Fibroblast of the aortic adventitia (primary cell): ENCODE measurements around the gene CTDSP2. TPM values are rescaled to one million over a fixed set of nuclear protein-coding genes. Genes with fewer than 3 reads are reported as not detected.
A peak's percentile ranks its signal among the peaks of the same experiment; 100 is the strongest.

ENCODE experiments used
- DNase-seq: peaks from one replicate; pipeline ENCODE4 v3.0.0-alpha.2; 2010; ENCODE audit warnings: low read depth
- H3K4me3 ChIP-seq: 2 replicates; pipeline ENCODE4 v1.5.1; 2011; ENCODE audit warnings: low read depth, mild to moderate bottlenecking, control low read depth, low read length, moderate library complexity
- total RNA-seq: library from RNA; depleted of rRNA; stranded (reverse); fragments of >200 nt; gene quantifications from 2 replicates; pipeline ENCODE4 v1.2.3, GENCODE V29; 2012; ENCODE audit warnings: low replicate concordance
- TF ChIP-seq, protein P1 (sequence below): IDR thresholded peaks from 2 replicates; pipeline ENCODE4 v1.5.1; 2011; ENCODE audit warnings: mild to moderate bottlenecking, low read length, control low read depth, inconsistent platforms; ENCODE audit not compliant: insufficient read depth

CTDSP2 gene
- total RNA-seq, 1 donor = 90.7 TPM

DNA sequence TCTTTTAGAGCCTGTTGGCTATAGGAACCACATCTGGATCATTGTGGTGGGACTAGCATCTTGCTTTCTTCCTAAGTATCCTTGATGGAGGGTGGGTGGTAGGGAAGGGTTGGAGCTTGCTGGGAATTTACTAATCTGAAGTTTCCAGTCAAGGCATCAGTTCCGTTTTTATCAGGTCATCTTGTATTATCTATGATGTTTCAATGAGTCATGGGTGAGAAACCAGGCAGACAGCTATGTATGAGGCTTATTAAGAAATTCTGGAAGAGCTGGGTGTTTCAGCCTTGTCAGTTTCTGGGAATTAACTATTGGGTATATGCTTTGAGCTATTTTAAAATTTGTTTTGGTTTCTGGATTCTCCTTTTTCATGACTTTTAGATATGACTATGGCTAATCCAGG, 52.6 kb downstream of the CTDSP2 start:
- H3K4me3 ChIP-seq = no peak overlapping the region
- TF ChIP-seq, protein P1, sequence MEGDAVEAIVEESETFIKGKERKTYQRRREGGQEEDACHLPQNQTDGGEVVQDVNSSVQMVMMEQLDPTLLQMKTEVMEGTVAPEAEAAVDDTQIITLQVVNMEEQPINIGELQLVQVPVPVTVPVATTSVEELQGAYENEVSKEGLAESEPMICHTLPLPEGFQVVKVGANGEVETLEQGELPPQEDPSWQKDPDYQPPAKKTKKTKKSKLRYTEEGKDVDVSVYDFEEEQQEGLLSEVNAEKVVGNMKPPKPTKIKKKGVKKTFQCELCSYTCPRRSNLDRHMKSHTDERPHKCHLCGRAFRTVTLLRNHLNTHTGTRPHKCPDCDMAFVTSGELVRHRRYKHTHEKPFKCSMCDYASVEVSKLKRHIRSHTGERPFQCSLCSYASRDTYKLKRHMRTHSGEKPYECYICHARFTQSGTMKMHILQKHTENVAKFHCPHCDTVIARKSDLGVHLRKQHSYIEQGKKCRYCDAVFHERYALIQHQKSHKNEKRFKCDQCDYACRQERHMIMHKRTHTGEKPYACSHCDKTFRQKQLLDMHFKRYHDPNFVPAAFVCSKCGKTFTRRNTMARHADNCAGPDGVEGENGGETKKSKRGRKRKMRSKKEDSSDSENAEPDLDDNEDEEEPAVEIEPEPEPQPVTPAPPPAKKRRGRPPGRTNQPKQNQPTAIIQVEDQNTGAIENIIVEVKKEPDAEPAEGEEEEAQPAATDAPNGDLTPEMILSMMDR = no peak
- DNase-seq = peak; percentile 95

DNA sequence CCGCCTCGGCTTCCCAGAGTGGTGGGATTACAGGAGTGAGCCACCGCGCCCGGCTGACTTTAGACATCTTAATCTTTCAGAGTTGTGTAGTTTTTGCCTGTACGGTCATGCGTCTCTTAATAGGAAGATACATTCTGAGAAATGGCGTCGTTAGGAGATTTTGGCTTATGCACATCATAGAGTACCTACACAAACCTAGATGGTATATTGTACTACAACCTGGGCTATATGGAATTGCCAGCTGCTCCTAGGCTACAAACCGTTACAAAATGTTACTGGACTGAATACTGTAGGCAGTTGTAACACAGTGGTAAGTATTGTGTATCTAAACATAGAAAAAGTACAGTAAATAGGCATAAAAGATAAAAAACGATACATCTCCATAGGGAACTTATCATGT, 62.7 kb downstream of the CTDSP2 start:
- peak overlapping the region; percentile 19 for H3K4me3 ChIP-seq

DNA sequence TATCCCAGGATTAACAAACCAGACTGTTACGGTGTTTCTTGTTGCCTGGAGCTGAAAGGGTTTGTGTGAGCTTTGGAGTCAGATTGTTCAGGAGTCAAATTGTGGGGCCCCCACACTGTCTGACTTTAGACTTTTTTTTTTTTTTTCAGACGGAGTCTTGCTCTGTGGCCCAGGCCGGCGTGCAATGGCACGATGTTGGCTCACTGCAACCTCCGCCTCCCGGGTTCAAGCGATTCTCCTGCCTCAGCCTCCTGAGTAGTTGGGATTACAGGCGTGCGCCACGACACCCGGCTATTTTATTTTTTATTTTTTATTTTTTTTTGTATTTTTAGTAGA, 63.1 kb downstream of the CTDSP2 start:
- no peak for DNase-seq
- TF ChIP-seq, protein P1 = no peak
- peak overlapping the region; percentile 100 for H3K4me3 ChIP-seq

More for the DNA sequence above, 62.7 kb downstream of the CTDSP2 start:
- DNase-seq = no peak
- TF ChIP-seq, protein P1 = no peak

DNA sequence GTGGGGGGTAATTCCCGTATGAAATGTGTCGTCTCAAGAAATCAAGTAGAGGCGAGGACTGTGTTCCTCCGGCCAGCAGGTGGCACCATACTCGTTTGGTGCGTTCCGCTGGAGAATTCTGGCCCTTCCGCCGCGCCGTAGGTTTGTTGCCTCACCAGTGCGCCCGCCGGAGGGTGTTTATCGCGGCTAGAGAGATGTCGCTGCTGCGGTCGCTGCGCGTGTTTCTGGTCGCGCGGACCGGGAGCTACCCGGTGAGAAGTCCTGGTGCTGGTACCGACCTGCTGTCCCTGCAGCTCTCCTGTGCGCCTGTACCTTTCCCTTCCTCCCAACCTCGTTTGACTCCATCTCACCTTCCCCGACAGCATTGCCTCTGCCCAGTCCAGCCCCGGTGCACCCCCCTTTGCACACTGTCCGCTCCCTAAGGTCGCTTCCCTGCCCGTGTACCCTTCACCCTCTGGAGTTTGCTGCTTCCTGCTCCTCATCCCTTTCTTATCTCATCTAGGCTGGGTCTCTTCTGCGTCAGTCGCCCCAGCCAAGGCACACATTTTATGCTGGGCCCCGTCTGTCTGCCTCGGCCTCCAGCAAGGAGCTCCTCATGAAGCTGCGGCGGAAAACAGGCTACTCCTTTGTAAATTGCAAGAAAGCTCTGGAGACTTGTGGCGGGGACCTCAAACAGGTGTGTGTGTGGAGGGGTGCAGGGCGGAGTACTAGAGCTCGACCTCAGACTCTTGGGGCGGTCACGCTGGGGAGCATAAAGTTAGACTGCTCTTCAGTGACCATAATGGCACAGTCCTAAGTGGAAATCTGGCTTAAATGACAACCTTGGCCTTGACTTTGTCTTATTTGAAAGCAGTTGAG, 63.7 kb downstream of the CTDSP2 start, which contains the start of gene TSFM:
TSFM (plus strand) TSS at position 180 of the 858 bp plus-strand sequence; CDS start at position 195, 15 bp downstream.
- TF ChIP-seq, protein P1 = peak; percentile 83
- H3K4me3 ChIP-seq = peak within 1 kb of the TSS; percentile 100
- DNase-seq = peak; percentile 95

DNA sequence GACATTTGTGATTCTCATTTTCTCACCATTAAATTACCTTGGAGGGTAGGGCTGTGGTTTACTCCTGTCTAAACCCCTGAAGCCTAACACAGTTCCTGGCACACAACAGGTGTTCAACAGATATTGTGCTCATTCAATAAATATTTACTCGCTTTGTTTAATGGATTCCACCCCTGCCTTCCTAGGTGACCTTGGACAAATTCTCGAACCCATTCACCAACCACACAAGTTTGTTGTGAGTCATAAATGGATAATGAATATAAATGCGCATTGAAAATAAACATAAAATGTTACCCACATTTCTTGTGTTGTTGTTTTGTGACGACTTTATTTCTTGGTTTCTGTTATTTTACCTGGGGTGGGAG, 64.3 kb downstream of the CTDSP2 start:
- TF ChIP-seq, protein P1 = no peak
- DNase-seq = no peak
- H3K4me3 ChIP-seq = no peak overlapping the region

DNA sequence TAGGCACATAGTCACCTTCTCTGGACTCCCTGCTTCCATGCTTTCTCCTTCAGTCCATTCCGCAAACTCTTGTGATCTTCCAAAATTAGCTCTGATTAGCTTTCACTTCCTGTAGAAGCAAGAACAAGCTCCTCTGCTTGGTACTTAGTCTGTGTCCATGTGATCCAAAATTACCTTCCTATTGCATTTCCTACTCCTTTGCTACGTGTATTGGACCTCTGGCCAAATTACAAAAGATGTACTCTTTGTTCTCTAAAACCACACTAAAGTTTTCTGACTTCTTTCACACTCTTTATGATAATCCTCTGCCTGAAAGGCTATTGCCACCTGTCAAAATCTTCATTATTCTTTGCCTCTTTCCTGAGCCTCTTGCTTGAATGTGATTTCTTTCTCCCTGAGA, 64.7 kb downstream of the CTDSP2 start:
- H3K4me3 ChIP-seq = no peak overlapping the region
- no peak for DNase-seq
- TF ChIP-seq, protein P1 = no peak

DNA sequence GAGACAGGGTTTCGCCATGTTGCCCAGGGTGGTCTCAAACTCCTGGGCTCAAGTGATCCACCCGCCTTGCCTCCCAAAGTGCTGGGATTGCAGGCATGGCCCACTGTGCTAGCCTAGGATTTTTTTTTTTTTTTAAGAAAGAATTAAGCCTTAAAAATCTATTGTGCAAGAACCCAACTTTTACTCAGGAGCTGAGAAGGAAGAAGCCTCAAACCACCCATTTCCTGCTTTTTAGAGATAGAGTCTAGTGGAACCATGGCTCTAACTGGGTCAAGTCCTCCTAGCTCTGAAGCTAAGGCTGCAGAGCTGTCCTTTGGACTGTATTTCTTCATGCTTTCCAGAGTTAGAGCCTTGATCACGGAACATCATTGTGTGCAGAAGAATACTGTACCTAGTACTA, 65.3 kb downstream of the CTDSP2 start:
- no peak for DNase-seq
- TF ChIP-seq, protein P1 = no peak
- no peak overlapping the region for H3K4me3 ChIP-seq
